ENCODE data around the gene CTXND2.
A peak's percentile ranks its signal among the peaks of the same experiment; 100 is the strongest.
"Not testable (repeated sequence)": the region's sequence is repeated elsewhere in the genome, so short reads cannot be mapped to it uniquely, and the experiment has no call there.

CTXND2 gene

GRCh38 chr1:150893336-150893913 lies 6.5 kb downstream of the CTXND2 start:
- DNase-seq = no peak

- no peak for DNase-seq
Measured at GRCh38 chr1:150895618-150896017, 8.7 kb downstream of the CTXND2 start.

GRCh38 chr1:150899795-150900194 lies 12.9 kb downstream of the CTXND2 start:
- not testable (repeated sequence) for DNase-seq

GRCh38 chr1:150902346-150902745 lies 15.4 kb downstream of the CTXND2 start:
- DNase-seq = no peak

- DNase-seq = no peak
Measured at GRCh38 chr1:150902751-150903150, 15.8 kb downstream of the CTXND2 start.

GRCh38 chr1:150905301-150905700 lies 18.4 kb downstream of the CTXND2 start:
- DNase-seq = no peak

- no peak for DNase-seq
Measured at GRCh38 chr1:150906329-150906728, 19.4 kb downstream of the CTXND2 start.

GRCh38 chr1:150906813-150907212 lies 19.9 kb downstream of the CTXND2 start:
- no peak for DNase-seq

GRCh38 chr1:150909585-150910180 lies 22.7 kb downstream of the CTXND2 start:
- DNase-seq = no peak

- no peak for DNase-seq
Measured at GRCh38 chr1:150912623-150913022, 25.7 kb downstream of the CTXND2 start.

- DNase-seq = no peak
Measured at GRCh38 chr1:150917387-150917786, 30.5 kb downstream of the CTXND2 start.

GRCh38 chr1:150922519-150922975 lies 35.6 kb downstream of the CTXND2 start:
- peak; percentile 84 for DNase-seq

- DNase-seq = no peak
Measured at GRCh38 chr1:150925080-150925479, 38.1 kb downstream of the CTXND2 start.

- peak; percentile 93 for DNase-seq
Measured at GRCh38 chr1:150926097-150926741, 39.3 kb downstream of the CTXND2 start, which contains the start of gene SETDB1. Gene SETDB1, plus strand, starts transcription at chr1:150926363. Its CDS starts 1,352 bp downstream, at chr1:150927715.

GRCh38 chr1:150927624-150928023 lies 40.7 kb downstream of the CTXND2 start:
- no peak for DNase-seq

- DNase-seq = no peak
Measured at GRCh38 chr1:150928286-150928685, 41.4 kb downstream of the CTXND2 start.

GRCh38 chr1:150928775-150929174 lies 41.8 kb downstream of the CTXND2 start:
- DNase-seq = not testable (repeated sequence)

GRCh38 chr1:150931773-150932172 lies 44.8 kb downstream of the CTXND2 start:
- no peak for DNase-seq

- DNase-seq = no peak
Measured at GRCh38 chr1:150944856-150945255, 57.9 kb downstream of the CTXND2 start.

GRCh38 chr1:150954708-150955107 lies 67.8 kb downstream of the CTXND2 start:
- no peak for DNase-seq

- no peak for DNase-seq
Measured at GRCh38 chr1:150955280-150955679, 68.3 kb downstream of the CTXND2 start.

GRCh38 chr1:150957666-150958065 lies 70.7 kb downstream of the CTXND2 start:
- no peak for DNase-seq

GRCh38 chr1:150960646-150961045 lies 73.7 kb downstream of the CTXND2 start:
- no peak for DNase-seq

- no peak for DNase-seq
Measured at GRCh38 chr1:150961756-150962155, 74.8 kb downstream of the CTXND2 start.

Measured in CD4-positive, alpha-beta T cell treated with Interleukin-6 for 4 hours (primary cell).